Measurements from ENCODE around the gene CRY2. TPM values are rescaled to one million over a fixed set of nuclear protein-coding genes. Genes with fewer than 3 reads are reported as not detected.
"Not testable (repeated sequence)": the region's sequence is repeated elsewhere in the genome, so short reads cannot be mapped to it uniquely, and the experiment has no call there.

CRY2 gene
- total RNA-seq, 1 experiment from 2014 or later = 4.1 TPM

GRCh38 chr11:45897556-45897955, 50.3 kb downstream of the CRY2 start:
- DNase-seq (ENCODE audit: low read depth) = no peak

- DNase-seq (ENCODE audit: low read depth) = no peak
Measured at GRCh38 chr11:45899086-45899447, 51.8 kb downstream of the CRY2 start.

- DNase-seq (ENCODE audit: low read depth) = peak; percentile 89
Measured at GRCh38 chr11:45899448-45900174, 52.3 kb downstream of the CRY2 start.

GRCh38 chr11:45900175-45900800, 53.0 kb downstream of the CRY2 start:
- not testable (repeated sequence) for DNase-seq (ENCODE audit: low read depth)

GRCh38 chr11:45900916-45901617, 53.8 kb downstream of the CRY2 start:
- no peak for DNase-seq (ENCODE audit: low read depth)

GRCh38 chr11:45901626-45902025, 54.4 kb downstream of the CRY2 start:
- DNase-seq (ENCODE audit: low read depth) = no peak

GRCh38 chr11:45902452-45903380, 55.4 kb downstream of the CRY2 start:
- no peak for DNase-seq (ENCODE audit: low read depth)

GRCh38 chr11:45904309-45904915, 57.1 kb downstream of the CRY2 start:
- DNase-seq (ENCODE audit: low read depth) = no peak

- DNase-seq (ENCODE audit: low read depth) = no peak
Measured at GRCh38 chr11:45905095-45905494, 57.8 kb downstream of the CRY2 start.

- not testable (repeated sequence) for DNase-seq (ENCODE audit: low read depth)
Measured at GRCh38 chr11:45905576-45905975, 58.3 kb downstream of the CRY2 start.

- no peak for DNase-seq (ENCODE audit: low read depth)
Measured at GRCh38 chr11:45906096-45906682, 58.9 kb downstream of the CRY2 start.

GRCh38 chr11:45906965-45907611, 59.8 kb downstream of the CRY2 start, which contains the start of gene FREY1:
TSS of gene FREY1 (minus strand) at chr11:45907271. CDS start at chr11:45907245, 26 bp downstream.
- no peak for DNase-seq (ENCODE audit: low read depth)

- no peak for DNase-seq (ENCODE audit: low read depth)
Measured at GRCh38 chr11:45907911-45908370, 60.7 kb downstream of the CRY2 start.

- DNase-seq (ENCODE audit: low read depth) = no peak
Measured at GRCh38 chr11:45909594-45910475, 62.6 kb downstream of the CRY2 start.

- no peak for DNase-seq (ENCODE audit: low read depth)
Measured at GRCh38 chr11:45910623-45911022, 63.3 kb downstream of the CRY2 start.

GRCh38 chr11:45913514-45913913, 66.2 kb downstream of the CRY2 start:
- no peak for DNase-seq (ENCODE audit: low read depth)

- no peak for DNase-seq (ENCODE audit: low read depth)
Measured at GRCh38 chr11:45913942-45914635, 66.8 kb downstream of the CRY2 start.

GRCh38 chr11:45915446-45915845, 68.2 kb downstream of the CRY2 start:
- DNase-seq (ENCODE audit: low read depth) = no peak
